SIG-M5 treated with dmso at 0.1 percent for 504 hours (cell line): ENCODE measurements around the gene ECHS1.

Experiments used
- DNase-seq: peaks from one replicate; lab custom pipeline; 2025; ENCODE audit not compliant: unreplicated experiment; lab: John Stamatoyannopoulos, UW

The ECHS1 gene

GRCh38 chr10:133344236-133344635 lies 28.9 kb downstream of the ECHS1 start:
- no peak for DNase-seq

- DNase-seq = no peak
Measured at GRCh38 chr10:133343558-133343957, 29.6 kb downstream of the ECHS1 start.

- DNase-seq = no peak
Measured at GRCh38 chr10:133342942-133343341, 30.2 kb downstream of the ECHS1 start.

GRCh38 chr10:133341983-133342382 lies 31.2 kb downstream of the ECHS1 start:
- DNase-seq = no peak

GRCh38 chr10:133339708-133340380 lies 33.3 kb downstream of the ECHS1 start:
- DNase-seq = no peak

DNA sequence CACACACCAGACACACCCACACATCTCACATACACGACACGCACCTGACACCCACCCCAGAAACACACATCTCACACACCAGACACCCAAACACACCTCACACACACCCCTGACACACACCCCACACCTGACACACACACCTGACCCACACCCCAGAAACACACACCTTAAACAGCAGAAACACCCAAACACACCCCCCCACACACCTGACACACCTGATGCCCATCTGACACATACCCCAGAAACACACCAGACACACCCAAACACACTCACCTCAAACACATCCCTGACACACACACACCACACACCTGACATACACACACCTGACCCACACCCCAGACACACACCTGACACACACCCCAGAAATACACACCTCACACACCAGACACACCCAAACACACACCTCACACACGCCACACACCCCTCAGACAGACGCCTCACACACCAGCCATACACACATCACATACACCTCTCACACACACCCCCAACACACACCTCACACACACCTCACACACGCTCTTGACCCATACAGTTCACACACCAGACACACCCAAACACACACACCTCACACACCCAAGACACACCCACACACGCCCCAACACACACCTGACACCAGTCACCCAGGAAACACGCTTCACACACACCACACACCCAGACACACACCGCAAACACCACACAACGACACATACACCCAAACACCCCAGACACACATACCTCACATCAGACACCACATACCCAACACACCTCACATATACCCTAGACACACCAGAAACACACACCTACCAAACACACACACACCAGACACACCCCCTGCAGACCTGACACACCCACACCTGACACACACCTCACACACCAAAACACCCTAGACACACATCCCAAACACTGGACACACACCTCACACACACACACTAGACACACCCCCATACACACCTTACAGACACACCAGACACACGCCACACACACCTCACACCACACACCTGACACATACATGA lies 34.8 kb downstream of the ECHS1 start:
- DNase-seq = no peak

DNA sequence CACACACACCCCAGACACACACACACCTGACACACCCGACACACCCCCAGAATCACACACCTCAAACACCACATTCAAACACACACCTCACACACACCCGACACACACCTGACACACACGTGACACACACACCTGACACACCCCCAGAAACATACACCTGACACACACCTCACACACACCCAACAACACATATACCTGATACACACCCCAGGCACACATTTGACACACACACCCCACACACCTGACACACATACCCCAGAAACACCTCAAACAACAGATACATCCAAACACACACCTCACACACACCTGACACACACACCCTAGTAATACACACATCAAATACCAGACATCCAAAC lies 35.8 kb downstream of the ECHS1 start:
- no peak for DNase-seq

- DNase-seq = no peak
Measured at GRCh38 chr10:133336577-133337369, 36.4 kb downstream of the ECHS1 start, which contains the start of gene CALY. TSS of gene CALY (minus strand) at chr10:133336896. CDS start at chr10:133328989, 7,907 bp downstream.

DNA sequence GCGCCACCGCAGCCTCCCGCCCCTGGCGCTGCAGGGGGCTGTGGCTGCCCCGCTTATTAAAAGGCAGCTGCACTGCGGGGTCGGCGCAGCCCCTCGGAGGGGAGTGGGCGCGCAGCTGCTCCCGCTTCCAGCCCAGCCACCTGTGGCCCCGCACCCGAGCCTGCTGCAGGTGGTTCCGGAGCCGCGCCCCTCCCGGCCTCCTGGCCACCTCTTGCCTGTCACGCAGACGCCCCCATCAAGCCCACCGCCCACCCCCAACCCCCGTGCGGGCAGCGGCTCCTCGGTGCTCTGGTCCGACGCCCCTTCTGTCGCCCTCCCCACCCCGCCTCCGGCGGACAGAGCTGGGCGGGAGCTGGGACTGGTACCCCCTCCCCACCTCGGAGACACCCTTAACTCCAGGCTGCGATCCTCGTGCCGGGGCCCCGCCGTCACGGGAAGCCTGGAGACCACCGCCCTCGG lies 37.0 kb downstream of the ECHS1 start:
- no peak for DNase-seq

GRCh38 chr10:133335246-133336117 lies 37.7 kb downstream of the ECHS1 start:
- DNase-seq = no peak

DNA sequence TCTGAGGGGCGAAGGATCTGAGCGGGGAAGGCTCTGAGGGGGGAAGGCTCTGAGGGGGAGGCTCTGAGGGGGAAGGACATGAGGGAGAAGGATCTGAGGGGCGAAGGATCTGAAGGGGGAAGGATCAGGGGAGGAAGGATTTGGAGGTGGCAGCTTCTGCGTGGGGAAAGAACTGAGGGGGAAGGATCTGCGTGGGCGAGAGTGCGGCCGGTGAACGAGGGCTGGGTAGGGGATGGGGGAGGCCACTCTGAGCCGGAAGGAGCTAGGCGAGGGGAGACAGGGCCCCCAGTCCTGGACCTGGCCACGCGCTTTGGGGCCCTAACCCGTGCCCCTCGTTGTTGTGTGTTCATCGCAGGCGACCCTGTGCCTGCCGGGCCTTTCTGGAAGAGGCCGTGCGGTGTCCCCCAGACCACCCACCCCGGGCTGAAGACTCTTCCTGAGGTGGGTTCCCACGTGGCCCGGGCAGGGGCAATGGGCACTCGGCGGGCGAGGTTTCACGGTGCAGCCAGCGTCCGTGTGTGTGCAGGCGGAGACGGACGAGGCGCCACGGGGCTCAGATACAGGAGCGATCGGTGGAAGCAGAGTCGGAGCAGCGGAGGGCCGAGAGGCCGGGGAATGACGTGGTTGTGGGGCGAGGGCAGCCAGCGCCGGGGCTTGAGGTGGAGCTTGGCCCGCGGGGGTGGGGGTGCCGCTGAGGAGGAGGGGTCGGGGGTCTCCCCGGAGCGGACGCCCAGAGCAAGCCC lies 38.5 kb downstream of the ECHS1 start:
- no peak for DNase-seq

DNA sequence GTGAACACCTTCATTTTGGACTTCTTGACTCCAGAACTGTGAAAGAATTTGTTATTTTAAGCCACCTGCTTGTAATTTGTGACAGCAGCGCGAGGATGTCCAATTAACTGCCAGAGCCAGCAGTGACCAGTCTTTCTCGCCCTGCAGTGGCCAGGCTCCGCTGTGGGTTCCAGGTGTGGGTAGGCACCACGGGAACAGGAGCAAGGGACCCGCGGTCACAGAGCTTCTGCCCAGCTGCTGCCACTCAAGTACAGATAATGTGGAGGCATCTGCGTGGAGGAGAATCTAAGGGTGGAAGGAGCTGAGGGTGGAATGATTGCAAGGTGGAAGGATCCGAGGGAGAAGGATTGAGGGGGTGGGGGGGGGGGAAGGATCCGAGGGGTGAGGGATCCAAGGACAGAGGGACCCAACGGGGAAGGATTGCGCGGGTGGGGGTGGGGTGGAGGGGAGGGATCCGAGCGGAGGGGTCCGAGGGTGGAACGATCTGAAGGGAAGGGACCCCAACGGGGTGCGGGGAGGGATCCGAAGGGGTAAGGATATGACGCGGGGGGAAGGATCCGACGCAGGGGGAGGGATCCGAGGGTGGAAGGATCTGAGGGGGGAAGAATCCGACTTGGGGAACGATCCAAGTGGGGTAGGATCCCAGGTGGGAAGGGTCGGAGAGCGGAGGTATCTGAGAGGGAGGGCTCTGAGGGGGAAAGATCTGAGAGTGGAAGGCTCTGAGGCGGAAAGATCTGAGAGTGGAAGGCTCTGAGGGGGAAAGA lies 40.0 kb downstream of the ECHS1 start:
- no peak for DNase-seq

DNA sequence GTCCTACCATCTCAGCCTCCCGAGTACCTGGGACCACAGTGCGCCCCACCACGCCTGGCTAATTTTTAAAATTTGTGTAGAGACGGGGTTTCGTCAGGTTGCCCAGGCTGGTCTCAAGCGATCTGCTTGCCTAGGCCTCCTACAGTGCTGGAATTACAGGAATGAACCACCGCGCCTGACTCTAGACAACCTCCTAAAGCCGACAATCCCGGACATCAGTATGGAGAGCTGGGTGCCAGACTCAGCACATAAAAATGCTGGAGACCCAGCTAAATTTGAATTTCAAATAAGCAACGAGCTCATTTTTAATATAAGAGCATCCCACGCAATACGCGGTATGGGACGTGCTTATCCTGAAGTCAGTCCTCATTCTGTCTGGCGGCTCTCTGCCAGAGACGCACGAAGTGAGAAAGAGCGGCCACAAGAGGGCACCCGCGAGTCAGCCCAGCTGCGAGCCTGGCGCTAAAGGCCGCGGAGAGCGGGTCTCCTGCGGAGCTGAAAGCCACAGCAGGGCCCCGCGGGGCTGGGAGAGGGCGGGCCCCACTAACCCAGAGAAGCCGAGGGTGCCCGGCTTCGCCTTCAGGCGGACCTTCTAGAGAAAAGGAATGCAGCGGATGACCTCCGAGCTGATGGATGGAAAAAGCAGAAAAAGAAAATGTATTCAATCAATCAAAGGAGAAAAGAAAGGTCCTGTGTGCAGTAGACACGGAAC lies 43.5 kb downstream of the ECHS1 start:
- peak; percentile 72 for DNase-seq

DNA sequence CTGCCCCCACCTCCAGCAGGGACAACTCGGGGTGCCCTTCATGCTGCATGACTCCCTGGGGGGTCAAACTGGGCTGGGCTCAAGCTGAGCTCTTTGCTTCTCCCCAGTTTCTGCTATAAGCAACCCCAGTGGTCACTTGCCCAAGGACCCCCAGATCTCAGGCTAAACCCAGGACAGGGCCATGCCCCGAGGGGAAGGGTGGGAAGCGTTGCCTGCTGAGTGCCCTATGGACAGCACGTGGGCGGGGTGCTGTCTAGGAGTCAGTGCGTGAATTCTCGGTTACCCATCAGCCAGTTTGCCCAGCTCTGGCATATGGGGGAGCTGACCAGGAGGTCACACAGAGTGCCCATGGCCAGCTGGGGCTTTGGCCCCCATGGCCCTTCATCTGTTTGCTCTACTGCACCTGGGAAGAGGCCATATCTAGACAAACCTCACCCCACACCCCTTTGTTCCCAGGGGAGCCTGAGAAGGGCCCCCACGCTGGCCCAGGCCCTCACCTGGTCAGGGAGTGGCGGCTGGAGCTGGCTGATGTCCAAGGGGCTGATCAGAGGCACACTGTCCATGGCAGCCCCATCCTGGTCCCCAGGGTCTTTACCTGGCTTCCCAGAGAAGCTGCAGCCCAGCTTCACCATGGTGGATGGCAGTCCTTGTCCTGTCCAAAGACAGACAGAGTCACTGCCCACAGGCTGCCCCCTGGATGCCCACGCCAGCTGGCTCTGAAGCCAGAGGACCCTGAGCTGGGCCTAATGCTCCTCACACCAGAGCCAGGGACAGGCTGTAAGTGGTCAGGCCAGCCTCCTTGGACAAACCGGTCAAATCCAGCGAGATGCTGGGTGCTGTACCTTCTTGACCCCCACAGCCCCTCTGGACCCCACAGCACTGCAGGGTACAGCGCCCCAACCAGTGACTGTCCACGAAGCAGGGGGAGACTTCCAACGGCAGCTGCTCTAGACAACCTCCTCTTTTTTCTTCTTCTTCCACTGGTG lies 44.5 kb downstream of the ECHS1 start:
- DNase-seq = no peak

DNA sequence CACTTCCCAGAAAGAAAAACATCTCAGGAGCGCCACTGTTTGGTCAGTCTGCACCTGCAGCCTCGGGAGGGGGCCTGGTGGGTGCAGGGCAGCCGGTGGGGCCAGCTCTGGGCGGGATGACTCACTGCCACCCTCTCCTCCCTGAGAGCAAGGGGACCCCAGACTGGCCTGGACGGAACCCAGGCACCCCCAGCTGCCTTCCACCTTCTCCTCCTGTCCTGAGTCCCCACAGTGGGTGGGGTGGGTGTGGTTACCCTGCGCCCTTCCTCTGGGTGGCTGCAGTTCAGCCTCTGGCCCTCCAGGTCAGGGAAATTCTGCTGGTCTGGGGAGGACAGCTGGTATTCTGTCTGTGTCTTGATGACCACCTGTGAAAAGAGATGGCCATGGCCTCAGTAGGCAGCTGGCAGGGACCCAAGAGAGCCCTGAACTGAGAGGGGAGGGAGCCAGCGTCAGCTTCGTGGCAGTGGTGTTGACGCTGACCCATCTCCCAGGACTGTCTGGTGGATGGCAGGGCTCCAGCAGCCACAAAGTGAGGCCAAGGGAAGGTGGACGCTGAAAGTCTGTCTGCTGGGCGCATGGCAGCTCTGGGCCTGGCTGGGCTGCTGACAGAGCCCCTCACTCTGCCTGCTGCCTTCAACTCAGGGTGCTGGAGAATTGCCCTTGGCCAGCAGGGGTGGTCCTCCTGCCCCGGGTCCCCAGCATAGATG lies 45.4 kb downstream of the ECHS1 start:
- no peak for DNase-seq
